ENCODE data around the gene FAM174C. TPM values are rescaled to one million over a fixed set of nuclear protein-coding genes. Genes with fewer than 3 reads are reported as not detected.

Gene FAM174C
- total RNA-seq, 4 donors from 2014 or later, result 47.2 to 69.1 (median 59.3) TPM

GRCh38 chr19:1307320-1307719 is 32.0 kb downstream of the FAM174C start:
- no peak for ATAC-seq (ENCODE audit: low FRiP score)

GRCh38 chr19:1307755-1308303 is 32.5 kb downstream of the FAM174C start:
- no peak for DNase-seq (ENCODE audit: low spot score)
- no peak for ATAC-seq (ENCODE audit: low FRiP score)
- no peak for TF ChIP-seq CTCF (IDR thresholded peaks at IDR 0.05)

More at GRCh38 chr19:1307320-1307719, 32.0 kb downstream of the FAM174C start:
- TF ChIP-seq CTCF (IDR thresholded peaks at IDR 0.05), result no peak
- no peak for DNase-seq (ENCODE audit: low spot score)

GRCh38 chr19:1308718-1309117 is 33.4 kb downstream of the FAM174C start:
- no peak for DNase-seq (ENCODE audit: low spot score)
- no peak for ATAC-seq (ENCODE audit: low FRiP score)
- TF ChIP-seq CTCF (IDR thresholded peaks at IDR 0.05), result no peak

- ATAC-seq (ENCODE audit: low FRiP score) (no peak), DNase-seq (ENCODE audit: low spot score) (no peak)
- TF ChIP-seq CTCF (IDR thresholded peaks at IDR 0.05), result no peak
These were observed 34.9 kb downstream of the FAM174C start for GRCh38 chr19:1309977-1310852.

GRCh38 chr19:1310853-1311180 is 35.5 kb downstream of the FAM174C start:
- no peak for TF ChIP-seq CTCF (IDR thresholded peaks at IDR 0.05)
- DNase-seq (ENCODE audit: low spot score) (no peak), ATAC-seq (ENCODE audit: low FRiP score) (no peak)

- ATAC-seq (ENCODE audit: low FRiP score), result no peak
- TF ChIP-seq CTCF (IDR thresholded peaks at IDR 0.05), result no peak
These were observed 36.3 kb downstream of the FAM174C start for GRCh38 chr19:1311543-1312091.

More at GRCh38 chr19:1311543-1312091, 36.3 kb downstream of the FAM174C start:
- no peak for DNase-seq (ENCODE audit: low spot score)

Data from omental fat pad (tissue), 4 donors.